ENCODE measurements around the gene TRAF3IP1.

DNA sequence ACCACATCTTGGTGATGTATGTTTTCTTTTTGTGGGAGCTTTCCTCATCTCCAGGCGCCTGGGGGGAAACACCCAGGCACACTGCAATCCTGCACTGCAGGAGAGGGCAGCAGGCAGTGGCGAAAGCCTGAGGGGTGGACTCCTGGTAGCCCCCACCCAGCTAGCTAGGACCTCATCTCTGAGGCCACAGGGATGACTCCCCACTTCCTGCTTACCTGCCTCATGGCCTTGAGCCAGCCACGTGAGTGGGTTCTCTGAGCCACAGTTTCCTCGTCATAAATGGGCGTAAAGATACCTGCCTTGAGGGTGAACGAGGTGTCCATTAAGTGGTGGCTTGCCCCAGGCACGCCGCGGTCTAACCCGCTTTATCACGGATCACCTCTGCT, 19.1 kb downstream of the TRAF3IP1 start:
- TF ChIP-seq, protein P1, sequence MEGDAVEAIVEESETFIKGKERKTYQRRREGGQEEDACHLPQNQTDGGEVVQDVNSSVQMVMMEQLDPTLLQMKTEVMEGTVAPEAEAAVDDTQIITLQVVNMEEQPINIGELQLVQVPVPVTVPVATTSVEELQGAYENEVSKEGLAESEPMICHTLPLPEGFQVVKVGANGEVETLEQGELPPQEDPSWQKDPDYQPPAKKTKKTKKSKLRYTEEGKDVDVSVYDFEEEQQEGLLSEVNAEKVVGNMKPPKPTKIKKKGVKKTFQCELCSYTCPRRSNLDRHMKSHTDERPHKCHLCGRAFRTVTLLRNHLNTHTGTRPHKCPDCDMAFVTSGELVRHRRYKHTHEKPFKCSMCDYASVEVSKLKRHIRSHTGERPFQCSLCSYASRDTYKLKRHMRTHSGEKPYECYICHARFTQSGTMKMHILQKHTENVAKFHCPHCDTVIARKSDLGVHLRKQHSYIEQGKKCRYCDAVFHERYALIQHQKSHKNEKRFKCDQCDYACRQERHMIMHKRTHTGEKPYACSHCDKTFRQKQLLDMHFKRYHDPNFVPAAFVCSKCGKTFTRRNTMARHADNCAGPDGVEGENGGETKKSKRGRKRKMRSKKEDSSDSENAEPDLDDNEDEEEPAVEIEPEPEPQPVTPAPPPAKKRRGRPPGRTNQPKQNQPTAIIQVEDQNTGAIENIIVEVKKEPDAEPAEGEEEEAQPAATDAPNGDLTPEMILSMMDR (IDR thresholded peaks at IDR 0.05; ENCODE audit: low read depth, low read length, missing input control), result no peak
- TF ChIP-seq FOXA1 (IDR thresholded peaks at IDR 0.05) (no peak), YY1 (IDR thresholded peaks at IDR 0.05) (no peak), JUND (IDR thresholded peaks at IDR 0.05) (no peak), GABPA (IDR thresholded peaks at IDR 0.05 in 1 of 2, conservative IDR thresholded peaks at IDR 0.05 in 1 of 2) (no peak), TAF1 (conservative IDR thresholded peaks at IDR 0.05) (no peak)
- TF ChIP-seq, protein P2, sequence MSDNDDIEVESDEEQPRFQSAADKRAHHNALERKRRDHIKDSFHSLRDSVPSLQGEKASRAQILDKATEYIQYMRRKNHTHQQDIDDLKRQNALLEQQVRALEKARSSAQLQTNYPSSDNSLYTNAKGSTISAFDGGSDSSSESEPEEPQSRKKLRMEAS (IDR thresholded peaks at IDR 0.05), result no peak
- TF ChIP-seq, protein P3, sequence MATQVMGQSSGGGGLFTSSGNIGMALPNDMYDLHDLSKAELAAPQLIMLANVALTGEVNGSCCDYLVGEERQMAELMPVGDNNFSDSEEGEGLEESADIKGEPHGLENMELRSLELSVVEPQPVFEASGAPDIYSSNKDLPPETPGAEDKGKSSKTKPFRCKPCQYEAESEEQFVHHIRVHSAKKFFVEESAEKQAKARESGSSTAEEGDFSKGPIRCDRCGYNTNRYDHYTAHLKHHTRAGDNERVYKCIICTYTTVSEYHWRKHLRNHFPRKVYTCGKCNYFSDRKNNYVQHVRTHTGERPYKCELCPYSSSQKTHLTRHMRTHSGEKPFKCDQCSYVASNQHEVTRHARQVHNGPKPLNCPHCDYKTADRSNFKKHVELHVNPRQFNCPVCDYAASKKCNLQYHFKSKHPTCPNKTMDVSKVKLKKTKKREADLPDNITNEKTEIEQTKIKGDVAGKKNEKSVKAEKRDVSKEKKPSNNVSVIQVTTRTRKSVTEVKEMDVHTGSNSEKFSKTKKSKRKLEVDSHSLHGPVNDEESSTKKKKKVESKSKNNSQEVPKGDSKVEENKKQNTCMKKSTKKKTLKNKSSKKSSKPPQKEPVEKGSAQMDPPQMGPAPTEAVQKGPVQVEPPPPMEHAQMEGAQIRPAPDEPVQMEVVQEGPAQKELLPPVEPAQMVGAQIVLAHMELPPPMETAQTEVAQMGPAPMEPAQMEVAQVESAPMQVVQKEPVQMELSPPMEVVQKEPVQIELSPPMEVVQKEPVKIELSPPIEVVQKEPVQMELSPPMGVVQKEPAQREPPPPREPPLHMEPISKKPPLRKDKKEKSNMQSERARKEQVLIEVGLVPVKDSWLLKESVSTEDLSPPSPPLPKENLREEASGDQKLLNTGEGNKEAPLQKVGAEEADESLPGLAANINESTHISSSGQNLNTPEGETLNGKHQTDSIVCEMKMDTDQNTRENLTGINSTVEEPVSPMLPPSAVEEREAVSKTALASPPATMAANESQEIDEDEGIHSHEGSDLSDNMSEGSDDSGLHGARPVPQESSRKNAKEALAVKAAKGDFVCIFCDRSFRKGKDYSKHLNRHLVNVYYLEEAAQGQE (IDR thresholded peaks at IDR 0.05), result no peak
- TF ChIP-seq, protein P4, sequence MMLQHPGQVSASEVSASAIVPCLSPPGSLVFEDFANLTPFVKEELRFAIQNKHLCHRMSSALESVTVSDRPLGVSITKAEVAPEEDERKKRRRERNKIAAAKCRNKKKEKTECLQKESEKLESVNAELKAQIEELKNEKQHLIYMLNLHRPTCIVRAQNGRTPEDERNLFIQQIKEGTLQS (IDR thresholded peaks at IDR 0.05), result no peak

Measured in liver (tissue), 3 donors.